Astrocyte (in vitro differentiated cells and primary cell): ENCODE data around the gene HNRNPUL1.

Experiments used
- EZH2 ChIP-seq: IDR thresholded peaks from 2 replicates; pipeline ENCODE4 v1.6.1; 2012; ENCODE audit warnings: mild to moderate bottlenecking, low read length, inconsistent platforms; ENCODE audit not compliant: insufficient read depth
- TF ChIP-seq, protein P1 (sequence below): IDR thresholded peaks from 2 replicates; pipeline ENCODE4 v1.5.1; 2011; ENCODE audit warnings: low read depth, mild to moderate bottlenecking, inconsistent platforms, low read length, moderate library complexity; ENCODE audit not compliant: insufficient read depth

DNA sequence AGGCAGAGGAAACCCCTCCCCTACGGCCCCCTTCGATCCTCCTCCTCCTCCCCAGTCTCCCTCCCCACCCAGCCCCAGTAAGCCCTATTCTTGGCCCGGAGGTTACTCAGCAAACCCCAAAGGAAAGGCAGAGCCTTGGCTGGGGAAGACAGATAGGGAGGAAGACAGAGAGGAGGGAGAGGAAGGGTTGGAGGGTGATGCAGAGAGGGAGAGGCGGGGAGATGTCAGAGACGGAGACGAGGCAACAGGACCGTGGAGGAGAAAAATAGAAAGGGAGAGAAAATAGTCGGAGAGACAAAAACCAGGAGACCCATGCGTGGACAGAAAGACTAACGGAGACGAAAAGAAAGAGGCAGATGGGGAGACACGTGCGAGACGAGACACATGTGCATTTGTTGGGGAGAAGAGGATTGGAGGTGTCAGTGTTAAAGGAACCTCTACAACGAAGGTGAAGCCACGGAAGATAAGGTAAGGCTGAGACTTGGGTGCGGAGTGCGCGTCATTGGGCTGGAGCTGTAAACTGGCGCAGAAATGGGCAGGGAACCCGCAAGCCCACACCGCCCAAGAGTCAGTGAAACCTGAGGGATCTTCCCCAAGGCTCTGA is 86.7 kb downstream of the HNRNPUL1 start:
- TF ChIP-seq, protein P1, sequence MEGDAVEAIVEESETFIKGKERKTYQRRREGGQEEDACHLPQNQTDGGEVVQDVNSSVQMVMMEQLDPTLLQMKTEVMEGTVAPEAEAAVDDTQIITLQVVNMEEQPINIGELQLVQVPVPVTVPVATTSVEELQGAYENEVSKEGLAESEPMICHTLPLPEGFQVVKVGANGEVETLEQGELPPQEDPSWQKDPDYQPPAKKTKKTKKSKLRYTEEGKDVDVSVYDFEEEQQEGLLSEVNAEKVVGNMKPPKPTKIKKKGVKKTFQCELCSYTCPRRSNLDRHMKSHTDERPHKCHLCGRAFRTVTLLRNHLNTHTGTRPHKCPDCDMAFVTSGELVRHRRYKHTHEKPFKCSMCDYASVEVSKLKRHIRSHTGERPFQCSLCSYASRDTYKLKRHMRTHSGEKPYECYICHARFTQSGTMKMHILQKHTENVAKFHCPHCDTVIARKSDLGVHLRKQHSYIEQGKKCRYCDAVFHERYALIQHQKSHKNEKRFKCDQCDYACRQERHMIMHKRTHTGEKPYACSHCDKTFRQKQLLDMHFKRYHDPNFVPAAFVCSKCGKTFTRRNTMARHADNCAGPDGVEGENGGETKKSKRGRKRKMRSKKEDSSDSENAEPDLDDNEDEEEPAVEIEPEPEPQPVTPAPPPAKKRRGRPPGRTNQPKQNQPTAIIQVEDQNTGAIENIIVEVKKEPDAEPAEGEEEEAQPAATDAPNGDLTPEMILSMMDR: no peak
- no peak for TF ChIP-seq EZH2
